HG02610 (cell line): ENCODE measurements around the gene IHH.

Experiments
- ATAC-seq: cut with Tn5 transposase; IDR thresholded peaks from one replicate; pipeline ENCODE4 v1.9.1; 2021; ENCODE audit warnings: mild to moderate bottlenecking, moderate library complexity; ENCODE audit not compliant: unreplicated experiment

The IHH gene

DNA sequence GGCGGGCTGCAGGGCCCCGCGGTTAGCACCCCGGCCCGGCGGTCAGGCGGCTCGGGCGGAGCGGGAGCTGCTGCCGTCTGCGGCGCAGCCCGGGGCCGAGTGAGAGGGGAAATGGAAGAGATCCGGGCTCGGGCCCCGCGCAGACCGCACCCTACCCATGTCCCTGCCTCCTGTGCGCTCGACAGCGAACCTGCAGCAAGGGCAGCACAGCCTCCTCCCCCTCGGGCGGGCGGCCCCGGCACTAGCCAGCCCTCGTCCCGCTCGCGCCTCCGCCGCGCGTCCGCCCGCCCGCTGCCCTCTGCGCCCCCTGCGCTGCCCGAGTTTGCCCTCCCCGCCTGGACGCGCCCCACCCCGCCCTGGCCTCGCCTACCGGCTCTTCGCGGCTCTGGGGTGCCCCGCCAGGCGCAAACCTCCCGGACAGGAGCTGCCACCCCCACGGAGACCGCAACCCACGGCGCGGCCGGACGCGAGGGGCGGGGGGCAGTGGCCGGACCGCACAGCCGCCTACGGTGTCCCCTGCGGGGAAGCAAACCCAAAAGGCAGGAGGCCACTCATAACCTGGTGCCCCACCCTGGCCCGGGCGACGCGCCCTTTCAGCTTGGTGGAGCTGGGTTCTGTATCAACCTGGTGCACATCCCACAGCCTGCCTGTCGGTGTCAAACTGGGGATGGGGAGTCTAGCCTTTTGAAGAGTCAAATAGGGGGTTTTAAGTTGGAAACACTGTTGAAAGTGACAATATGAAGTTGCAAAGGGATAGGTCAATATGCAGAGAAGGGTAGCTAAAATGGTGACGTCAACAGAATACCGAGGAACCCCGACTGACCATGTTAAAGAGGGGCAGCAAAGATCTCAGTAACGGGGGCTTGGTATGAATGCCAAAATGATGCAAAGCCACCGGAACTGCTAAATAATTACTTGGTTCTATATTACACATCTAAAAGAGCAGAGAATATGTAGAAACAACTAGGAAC, at the start of gene IHH:
Gene IHH (minus strand): TSS at position 101 of the 971 bp plus-strand sequence. CDS start 454 bp downstream, outside the sequence.
- no peak for ATAC-seq

DNA sequence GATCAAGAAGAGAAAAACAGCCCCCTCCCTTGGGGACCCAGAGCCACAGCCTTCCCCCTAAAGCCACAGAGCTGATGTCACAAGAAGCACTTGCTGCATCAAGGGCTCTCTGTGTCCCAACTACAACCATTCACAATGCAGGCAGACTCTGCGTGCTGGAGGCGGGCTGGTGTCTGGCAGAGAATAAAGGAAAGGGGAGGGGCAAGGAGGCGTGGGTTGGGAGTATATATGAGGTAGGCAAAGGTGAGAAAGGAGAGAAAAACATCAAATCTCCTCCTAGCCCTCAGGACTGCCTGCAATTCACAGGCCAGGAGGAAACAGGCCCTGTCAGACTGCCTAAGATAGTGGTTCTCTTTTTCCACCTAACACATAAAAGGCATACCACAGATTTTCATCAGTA, 48.8 kb upstream of the IHH start:
- ATAC-seq, result no peak

DNA sequence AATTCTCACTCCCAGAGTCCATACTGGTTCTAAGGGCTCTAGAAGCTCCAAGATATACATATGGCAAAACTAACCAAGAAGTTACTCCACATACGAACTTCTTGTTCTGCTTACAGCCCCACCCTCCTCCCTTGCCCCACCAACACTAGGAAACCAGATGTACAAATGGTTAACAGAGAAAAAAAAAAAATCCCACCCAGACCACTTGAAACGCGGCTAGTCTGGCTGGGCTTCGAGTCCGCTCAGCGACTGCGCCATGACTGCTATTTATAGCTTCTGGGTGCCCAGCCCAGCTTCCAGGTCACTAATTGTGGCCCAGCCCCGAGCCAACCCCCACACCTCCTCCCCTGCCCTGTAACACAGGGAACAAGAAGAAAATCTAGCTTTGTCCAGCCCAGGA, 47.0 kb upstream of the IHH start:
- no peak for ATAC-seq

DNA sequence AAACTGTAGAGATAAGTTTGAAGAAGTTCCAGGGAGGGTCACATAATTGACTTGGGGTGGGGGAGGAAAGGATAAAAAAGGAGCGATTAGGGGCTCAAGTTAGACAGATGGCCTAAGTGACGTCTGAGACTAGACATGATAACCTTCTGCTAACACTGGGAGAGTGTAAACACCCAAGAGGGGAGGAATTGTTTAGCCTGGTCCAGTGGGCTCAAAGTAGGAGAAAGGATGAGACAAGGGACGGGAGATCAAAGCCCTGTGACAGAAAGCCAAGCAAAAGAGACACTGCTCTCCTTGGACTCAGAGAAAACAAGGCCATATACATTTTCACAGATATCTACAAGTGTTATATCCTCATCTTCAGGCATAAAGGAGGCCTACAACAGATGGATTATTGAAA, 45.5 kb upstream of the IHH start:
- no peak for ATAC-seq

DNA sequence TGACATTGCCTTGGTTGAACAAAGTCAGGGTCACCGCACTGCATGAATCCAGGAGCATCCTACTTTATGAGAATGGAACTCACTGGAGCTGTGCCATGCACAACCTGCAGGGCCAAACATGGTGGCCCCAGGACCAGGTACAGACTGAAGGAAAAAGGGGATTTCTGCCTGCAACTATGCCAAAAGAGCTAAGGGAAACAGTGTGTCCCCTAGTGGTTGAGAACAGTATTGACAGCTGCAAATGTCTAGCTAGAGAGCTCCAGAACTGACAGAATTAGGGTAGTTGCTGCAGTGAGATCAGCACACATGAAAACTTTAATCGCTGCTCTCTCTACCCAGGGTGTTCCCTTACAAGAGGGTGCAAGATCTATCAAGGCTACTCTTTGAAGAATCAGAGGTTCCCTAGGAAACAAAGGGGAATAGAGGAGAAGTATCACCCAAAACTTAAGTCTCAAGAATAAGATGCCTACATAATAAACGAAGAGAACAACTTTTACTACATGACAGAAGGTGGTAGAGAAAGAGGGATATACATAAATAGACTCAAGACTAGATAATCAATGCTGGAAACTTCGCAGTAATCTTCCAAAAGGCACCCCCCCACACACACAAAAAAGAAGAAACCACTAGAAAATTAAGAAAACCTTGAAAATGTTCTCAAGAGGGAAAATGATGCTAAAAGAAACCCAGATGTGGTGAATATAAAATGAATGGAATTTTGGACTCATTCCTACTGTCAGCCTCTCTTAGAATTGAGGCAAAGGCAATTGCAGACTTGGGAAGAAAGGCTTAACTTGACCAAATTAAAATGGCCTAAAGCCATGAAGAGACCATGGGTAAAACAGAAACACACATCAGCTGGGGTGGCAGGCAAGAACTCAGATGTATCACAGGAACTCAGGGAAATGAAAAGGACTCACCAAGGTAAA, 43.6 kb upstream of the IHH start:
- ATAC-seq, result peak; percentile 52

DNA sequence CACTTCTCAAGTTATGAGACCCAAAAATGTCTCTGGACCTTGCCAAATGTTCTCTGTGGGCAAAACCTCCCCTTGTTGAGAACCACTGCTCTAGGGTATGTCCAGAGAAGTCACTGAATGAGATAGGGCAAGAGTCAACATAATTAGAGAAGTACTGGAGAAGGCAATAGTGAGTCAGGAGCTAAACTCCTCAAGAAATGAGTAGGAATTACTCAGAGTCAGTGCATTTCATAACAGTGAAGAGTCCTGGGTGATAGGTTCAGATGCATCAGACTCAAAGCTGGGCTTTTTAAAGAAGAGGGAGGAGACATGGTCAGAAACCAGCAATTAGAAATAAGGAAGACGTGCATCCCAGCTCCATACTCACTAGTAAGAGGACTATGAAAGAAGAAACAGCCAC, 38.6 kb upstream of the IHH start:
- no peak for ATAC-seq

DNA sequence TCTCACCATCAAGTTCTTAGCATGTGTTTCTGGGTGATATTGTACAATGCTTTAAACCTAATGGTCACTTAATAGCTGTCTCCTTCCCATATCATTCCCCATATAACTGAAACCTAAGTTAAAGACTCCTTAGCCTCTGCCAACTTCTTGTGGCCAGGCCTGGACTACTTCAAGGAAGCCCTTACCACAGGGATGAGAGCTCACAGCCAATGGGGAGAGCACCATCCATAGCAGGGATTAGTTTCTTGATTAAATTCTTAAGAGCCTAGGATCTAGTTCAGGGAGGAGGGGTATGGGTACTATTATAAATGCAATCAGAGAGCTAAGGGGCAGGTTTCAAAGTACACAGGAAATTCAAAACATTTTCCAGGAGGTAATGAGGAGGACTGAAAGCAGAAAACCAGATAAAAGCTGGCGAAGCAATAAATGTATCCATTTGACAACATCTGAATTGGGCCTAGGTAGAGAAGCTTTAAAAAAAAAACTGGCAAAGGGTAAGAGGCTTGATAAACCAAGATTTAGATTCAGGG, 34.8 kb upstream of the IHH start:
- no peak for ATAC-seq

DNA sequence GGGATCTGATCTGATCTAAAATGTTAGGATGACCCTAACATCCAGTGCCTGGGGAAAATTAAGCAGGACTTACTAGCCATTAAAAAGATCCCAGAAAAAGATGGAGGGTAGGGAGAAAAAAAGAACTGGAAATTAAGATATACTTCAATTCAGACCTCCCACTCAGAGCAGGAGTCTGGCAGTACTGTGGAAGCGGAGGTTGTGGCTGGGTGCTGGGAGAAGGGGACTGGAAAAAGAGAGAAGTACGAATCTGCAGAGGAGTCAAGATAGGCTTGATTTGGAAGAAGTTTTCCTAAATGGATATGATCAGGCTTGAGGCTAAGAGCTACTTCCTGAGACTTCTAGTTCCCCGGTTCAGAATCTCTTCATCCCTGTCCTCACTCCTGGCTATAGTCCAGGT, 33.5 kb upstream of the IHH start:
- no peak for ATAC-seq

DNA sequence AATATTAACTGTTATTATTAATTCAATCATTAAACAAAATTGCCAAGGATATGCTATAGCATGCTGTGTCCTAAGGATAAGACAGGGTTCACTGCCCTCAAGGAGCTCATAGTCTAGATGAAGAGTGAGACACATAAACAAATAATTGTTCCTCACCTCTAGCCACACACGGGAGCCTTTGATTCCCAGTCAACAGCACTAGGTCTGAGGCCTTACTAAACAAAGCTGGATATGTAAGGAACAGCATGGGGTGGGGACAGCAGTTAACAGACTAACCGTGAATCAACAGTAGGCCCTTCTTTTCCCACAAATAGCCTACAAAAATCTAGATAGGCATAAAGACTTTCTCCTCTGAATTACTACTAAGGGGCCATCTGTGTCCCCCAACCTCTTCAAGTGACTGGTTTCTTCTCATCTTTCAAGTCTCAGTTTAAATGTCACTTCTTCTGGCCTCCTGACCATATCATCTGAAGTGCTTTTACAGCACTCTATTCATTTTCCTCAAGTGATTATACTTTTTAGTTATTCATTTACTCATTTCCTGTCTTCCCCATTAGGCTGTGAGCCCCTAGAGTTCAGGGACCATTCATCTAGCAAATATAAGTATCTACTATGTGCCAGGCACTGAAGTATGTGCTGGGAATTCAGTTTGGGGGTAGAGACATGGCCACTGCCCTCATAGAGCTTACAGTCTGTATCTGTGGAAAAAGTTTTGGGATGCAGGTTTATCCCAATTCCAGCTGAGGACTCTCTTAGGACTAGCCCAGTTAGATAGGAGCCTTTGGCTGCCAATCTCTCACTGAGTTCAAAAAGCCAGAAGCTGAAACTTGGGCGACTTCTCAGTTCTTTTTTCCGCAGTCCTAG, 29.9 kb upstream of the IHH start:
- no peak for ATAC-seq

DNA sequence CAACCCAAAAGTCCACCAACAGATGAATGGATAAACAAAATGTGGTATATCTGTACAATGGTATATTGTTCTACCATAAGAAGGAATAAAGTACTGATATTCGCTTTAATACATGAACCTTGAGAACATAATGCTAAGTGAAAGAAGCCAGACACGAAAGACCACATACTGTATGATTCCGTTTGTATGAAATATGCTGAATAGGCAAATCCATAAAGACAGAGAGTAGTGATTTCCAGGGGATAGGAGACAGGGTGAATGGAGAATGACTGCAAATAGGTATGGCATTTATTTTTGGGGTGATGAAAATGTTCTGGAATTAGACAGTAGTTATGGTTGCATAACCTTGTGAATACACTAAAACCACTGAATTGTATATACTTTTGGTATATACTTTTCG, 28.6 kb upstream of the IHH start:
- ATAC-seq, result no peak

DNA sequence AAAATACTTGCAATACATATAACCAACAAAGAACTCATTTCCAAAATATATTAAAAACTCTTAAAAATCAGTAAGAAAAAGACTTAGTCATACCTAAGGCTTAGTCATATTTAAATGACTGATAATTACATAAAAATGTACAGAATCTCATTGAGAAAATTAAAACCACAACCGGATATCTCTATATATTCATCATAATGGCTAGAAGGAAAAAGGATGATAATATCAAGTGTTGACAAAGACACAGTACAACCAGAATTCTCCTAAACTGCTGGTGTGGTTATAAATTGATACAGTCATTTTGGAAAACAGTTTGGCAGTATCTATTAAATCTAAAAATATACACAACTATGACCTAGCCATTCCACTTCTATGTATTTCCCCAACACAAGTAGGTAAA, 27.1 kb upstream of the IHH start:
- no peak for ATAC-seq

DNA sequence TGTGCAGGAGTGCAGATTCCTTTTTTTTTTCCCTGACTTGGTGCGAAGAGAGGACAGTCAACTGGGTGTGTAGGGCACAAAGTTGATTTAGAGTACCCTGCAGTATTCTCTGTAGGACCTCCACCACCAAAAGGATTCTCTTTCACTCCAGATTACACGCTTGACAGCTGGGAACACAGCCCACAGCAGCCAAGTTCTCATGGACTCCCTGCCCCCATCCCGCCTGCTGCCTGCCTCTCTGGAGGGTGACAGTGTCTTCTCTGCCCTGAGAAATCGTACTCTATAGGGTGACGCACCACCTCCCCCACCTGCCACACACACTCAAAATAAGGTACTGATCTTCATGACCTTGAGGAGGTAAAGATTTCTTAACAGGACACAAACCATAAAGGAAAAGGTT, 26.6 kb upstream of the IHH start:
- no peak for ATAC-seq

DNA sequence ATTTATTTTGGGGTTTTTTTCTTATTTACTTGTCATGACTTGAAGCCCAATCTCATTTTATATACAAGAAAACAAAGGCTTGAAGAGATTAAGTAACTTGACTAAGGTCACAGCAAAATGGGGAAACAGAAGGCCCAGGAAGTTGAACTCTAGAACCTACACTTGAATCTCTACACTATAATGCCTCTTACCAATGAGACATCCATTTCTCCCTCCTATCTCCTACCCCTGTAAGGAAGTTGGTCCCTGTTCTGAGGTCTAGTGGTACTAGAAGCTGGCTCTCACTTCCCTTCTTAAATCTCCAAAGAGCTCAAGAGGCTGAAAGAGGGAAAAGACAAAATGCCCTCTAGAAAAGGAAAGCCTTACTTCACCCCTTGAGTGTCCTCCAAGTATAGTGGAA, 25.5 kb upstream of the IHH start:
- no peak for ATAC-seq

DNA sequence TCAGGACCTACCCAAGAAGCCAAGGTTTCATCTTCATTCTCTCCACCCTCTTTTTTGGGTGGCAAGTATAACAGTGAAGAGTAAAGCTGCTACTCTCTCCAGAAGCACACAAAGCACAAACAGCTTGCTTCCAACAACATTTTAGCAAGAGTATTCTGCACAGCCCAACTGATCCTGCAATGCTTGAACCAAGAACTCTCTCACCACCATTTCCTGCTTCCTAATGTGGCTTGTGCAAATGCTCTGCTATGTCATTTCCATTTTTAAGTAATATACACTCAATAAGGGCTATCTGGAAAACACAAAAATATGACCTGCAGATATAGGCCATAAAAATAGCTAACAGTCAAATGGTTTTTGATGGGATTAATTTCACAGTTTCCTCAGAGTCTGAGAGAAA, 24.1 kb upstream of the IHH start:
- no peak for ATAC-seq

DNA sequence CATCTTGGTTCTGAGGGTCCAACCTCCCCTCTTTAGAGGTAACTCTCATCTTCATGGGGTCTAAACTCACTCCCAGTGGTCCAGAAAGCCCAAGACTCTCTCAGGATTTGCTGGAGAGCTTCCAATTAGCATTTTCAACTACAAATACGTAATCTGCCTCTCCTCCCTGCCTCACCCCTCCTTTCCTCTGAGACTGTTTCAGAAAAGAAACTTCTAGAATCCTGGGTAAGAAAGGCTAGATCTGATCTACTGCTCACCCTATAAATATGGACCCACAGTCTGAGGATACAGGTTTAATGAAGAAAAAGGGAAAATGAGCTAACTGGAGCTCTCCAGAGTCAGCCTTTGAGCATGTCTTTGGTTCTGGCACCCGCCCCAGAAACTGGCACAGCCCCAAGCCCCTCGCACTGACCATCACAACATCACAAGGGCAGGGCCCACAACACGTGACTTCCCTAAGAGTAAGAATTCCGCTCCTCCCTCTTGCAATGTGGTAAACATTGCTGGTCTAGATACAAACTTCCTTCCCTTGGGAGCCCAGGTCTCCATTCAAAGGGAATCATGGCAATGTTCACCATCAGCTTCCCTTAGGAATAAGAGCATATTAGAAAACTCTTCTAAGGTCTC, 21.7 kb upstream of the IHH start:
- no peak for ATAC-seq

DNA sequence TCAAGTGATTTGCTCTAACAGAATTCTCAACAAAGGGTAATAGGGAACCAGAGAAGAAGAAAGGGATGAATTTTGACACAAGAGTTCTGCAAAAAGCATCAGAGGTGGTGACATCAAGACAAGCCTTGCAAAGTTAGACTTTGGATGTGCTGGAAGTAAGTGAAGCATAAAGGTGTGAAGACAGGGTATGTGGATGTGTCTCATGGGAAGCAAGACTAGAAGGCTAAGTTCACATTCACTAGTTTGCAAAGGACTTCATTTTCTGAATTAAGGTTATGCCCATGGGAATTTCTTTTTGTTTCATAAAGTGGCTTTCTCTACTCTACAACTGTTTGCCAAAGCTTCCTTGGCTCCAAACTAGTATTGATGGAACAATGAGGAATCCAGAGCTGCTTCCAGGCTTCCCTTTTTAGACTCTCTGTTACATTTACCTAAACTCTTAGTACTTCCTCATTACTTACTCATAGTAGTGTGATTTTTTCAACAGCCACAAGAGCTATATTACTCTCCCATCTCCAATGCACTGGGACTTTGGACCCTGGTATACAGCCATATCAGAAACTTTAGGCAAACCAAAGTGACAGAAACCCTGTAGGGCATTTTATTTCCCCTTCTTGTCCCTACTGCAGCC, 21.1 kb upstream of the IHH start:
- peak; percentile 62 for ATAC-seq

DNA sequence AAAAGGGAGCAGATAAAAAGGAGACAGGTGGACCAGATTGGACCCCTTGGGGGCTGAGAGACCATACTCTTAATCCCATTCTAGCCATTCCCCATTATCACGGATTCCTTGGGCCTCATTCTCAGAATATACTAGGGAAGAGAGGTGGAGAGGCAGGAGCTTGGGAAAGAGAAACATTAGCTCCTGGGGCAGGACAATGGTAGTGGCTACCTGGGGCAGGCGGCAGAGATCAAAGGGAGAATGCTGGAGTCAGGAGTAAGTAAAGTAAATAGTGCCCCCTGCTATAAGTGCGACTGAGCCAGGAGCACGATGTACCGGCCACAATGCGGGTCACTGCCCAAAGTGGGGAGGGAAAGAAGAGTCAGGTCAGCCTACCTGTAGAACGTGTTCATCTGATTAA, 20.4 kb upstream of the IHH start:
- no peak for ATAC-seq

DNA sequence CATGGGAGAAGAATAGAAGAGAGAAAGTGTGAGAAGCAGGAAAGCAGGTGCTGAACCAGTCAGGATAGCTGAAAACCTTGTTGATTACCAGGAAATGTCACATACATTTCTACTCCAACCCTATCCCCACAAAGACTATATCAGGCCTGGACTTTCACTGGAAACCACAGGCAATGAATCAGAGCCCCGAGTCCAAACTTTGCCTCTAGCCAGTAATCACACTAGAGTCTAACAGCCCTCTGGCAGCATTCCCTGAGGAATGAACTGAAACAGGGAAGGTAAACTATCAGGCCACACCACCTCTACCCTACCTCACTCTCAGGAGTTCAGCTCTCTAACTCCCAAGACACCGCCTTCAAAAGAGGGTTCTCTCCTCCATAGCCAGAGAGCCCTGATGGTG, 18.7 kb upstream of the IHH start:
- ATAC-seq, result no peak

DNA sequence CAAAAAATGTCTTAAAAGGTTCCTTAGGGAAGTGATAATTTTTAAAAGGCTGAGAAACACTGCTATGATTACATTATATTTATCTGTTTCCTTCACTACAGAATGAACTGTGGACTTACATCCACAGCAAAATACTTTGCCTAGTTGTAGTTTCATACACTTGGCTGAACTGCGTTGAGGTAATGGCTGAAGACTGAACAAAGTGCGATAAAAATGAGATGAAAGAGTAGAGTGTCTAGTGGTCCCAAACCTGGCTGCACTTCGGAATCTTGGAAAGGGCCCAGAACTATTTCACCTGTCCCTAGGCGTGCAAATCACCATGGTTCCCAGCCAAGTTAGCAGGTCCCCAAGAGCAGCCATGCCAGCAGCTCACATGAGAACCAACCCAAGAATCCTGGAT, 18.2 kb upstream of the IHH start:
- no peak for ATAC-seq

DNA sequence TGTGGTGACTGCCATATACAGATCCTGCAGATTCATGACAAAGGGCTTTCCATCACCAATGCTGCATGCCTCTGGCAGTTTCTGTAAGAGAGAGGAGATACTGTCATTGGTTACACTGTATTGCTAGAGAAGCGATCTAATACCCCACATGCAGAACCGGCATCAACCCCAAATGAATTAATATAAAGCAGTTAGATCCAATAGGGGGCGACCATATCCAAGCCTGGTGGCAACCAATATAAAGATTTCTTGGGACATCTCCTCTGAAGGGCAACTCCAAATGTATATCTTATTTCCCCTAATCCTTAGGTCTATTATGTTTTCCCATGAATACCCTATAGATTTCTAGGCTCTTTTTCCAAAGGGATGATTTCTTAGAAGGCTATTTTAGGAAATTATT, 17.4 kb upstream of the IHH start:
- ATAC-seq, result no peak
